Uterus (tissue), 4 donors: ENCODE measurements around the gene AKT3. TPM values are rescaled to one million over a fixed set of nuclear protein-coding genes. Genes with fewer than 3 reads are reported as not detected.

Source experiments
- DNase-seq, 2 donors: peaks; one replicate each; pipeline ENCODE4 v3.0.0-alpha.2; 2019 to 2020
- H3K27ac ChIP-seq, 2 donors: fragments of 200-600 bp; sonication (generic); 1 replicate in 1 of 2; 2 replicates in 1 of 2; pipeline ENCODE4 v1.5.1; 2016 to 2018
- H3K27me3 ChIP-seq, 2 donors: fragments of 200-600 bp; sonication (generic); one replicate each; pipeline ENCODE4 v1.5.1; 2018 to 2019; ENCODE audit warnings: control low read depth in 1 of 2
- H3K36me3 ChIP-seq, 2 donors: fragments of 200-600 bp; sonication (generic); one replicate each; pipeline ENCODE4 v1.5.1; 2019; ENCODE audit warnings: control low read depth in 1 of 2
- H3K4me1 ChIP-seq, 2 donors: fragments of 200-600 bp; sonication (generic); one replicate each; pipeline ENCODE4 v1.5.1; 2018 to 2019; ENCODE audit warnings: control low read depth in 1 of 2
- H3K4me3 ChIP-seq, 2 donors: fragments of 200-600 bp; sonication (generic); 1 replicate in 1 of 2; 2 replicates in 1 of 2; pipeline ENCODE4 v1.5.1; 2018 to 2019; ENCODE audit warnings: mild to moderate bottlenecking in 1 of 2
- H3K9me3 ChIP-seq, 2 donors: fragments of 200-600 bp; sonication (generic); one replicate each; pipeline ENCODE4 v1.5.1; 2019; ENCODE audit warnings: control low read depth in 1 of 2
- POLR2A ChIP-seq, 2 donors: fragments of 450-650 bp; IDR thresholded peaks; one replicate each; pipeline ENCODE4 v1.6.1; 2016; ENCODE audit warnings: antibody characterized with exemption in 2 of 2, mild to moderate bottlenecking in 1 of 2, moderate library complexity in 1 of 2
- intact Hi-C: fragments of 100-400 bp; cut with DNase I; formaldehyde crosslinking; loops from one replicate; pipeline ENCODE4 v1.15.1; 2023; ENCODE audit warnings: low total_unique reads
- total RNA-seq, 4 donors: library from RNA; depleted of rRNA in 3 of 4; stranded (reverse); fragments of >200 nt in 3 of 4; gene quantifications; one replicate each; pipeline versions ENCODE4 v1.1.0 to v1.2.4, GENCODE V29; 2014 to 2023
- TF ChIP-seq, protein P1 (sequence below), 4 experiments: fragments of 200-600 bp in 2 of 4; fragments of 450-650 bp in 2 of 4; sonication (generic) in 2 of 4; IDR thresholded peaks; one replicate each; pipeline ENCODE4 v1.5.1; 2016 to 2019; ENCODE audit warnings: antibody characterized with exemption in 4 of 4, mild to moderate bottlenecking in 2 of 4, moderate library complexity in 1 of 4
- donor health status: DM: yes; HTN: yes; CAD: no.

Gene AKT3
- total RNA-seq, 4 donors from 2014 or later: 39.2 to 227 (median 97.6) TPM

DNA sequence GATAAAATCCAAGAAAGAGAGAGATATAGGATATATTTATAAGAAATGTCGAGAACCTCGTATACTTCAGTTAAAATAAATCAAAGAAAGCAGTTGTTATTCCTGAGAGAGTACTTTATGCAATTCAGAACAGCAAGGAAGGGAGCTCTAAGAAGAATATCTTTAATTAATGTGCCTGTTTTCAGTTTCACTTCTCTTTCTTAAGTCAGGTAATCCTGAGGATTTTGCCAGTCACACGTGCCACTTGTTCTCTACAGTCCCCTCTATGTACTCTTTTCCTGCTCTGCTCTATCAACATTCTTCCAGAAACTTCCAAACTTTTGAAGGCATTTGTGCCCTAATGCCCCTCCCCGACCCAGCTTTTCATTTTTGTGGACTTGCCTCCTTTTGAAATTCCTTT lies 211.9 kb downstream of the AKT3 start:
- Histone ChIP-seq H3K9me3 (peaks cover 0 to 2% of the 10 kb centered on the region in 2 donors), H3K4me3 (no peak overlapping the region), H3K36me3 (no peaks in the 10 kb centered on the region), H3K27me3 (no peaks in the 10 kb centered on the region), H3K27ac (no peak overlapping the region), H3K4me1 (no peaks in the 10 kb centered on the region)
- intact Hi-C loops: no loop called here
- TF ChIP-seq, protein P1, sequence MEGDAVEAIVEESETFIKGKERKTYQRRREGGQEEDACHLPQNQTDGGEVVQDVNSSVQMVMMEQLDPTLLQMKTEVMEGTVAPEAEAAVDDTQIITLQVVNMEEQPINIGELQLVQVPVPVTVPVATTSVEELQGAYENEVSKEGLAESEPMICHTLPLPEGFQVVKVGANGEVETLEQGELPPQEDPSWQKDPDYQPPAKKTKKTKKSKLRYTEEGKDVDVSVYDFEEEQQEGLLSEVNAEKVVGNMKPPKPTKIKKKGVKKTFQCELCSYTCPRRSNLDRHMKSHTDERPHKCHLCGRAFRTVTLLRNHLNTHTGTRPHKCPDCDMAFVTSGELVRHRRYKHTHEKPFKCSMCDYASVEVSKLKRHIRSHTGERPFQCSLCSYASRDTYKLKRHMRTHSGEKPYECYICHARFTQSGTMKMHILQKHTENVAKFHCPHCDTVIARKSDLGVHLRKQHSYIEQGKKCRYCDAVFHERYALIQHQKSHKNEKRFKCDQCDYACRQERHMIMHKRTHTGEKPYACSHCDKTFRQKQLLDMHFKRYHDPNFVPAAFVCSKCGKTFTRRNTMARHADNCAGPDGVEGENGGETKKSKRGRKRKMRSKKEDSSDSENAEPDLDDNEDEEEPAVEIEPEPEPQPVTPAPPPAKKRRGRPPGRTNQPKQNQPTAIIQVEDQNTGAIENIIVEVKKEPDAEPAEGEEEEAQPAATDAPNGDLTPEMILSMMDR (IDR thresholded peaks at IDR 0.05): no peak
- TF ChIP-seq POLR2A (IDR thresholded peaks at IDR 0.05): no peak
- DNase-seq: no peak

DNA sequence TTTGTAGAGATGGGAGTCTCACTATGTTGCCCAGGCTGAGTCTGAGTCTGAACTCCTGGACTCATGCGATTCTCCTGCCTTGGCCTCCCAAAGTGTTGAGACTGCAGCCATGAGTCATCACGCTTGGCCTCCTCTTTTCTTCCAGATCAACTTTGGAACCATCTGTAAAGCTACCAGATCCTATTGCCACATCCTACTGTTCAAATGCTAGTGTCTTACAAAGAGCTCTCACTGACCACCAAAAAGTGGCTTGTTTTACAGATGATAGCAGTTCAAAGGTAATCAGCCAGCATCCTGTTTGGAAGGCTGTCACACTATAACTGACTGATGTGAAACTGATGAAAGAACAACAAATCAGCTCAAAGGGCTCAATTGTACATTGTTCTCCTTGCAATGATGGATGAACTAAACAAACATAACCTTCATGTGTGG lies 221.6 kb downstream of the AKT3 start:
- Histone ChIP-seq H3K4me1 (no peaks in the 10 kb centered on the region), H3K27ac (no peak overlapping the region), H3K27me3 (no peaks in the 10 kb centered on the region), H3K36me3 (no peaks in the 10 kb centered on the region), H3K9me3 (no peaks in the 10 kb centered on the region), H3K4me3 (no peak overlapping the region)
- TF ChIP-seq, protein P1 (IDR thresholded peaks at IDR 0.05): no peak
- no peak for TF ChIP-seq POLR2A (IDR thresholded peaks at IDR 0.05)
- no peak for DNase-seq
- intact Hi-C loops: no loop called here

DNA sequence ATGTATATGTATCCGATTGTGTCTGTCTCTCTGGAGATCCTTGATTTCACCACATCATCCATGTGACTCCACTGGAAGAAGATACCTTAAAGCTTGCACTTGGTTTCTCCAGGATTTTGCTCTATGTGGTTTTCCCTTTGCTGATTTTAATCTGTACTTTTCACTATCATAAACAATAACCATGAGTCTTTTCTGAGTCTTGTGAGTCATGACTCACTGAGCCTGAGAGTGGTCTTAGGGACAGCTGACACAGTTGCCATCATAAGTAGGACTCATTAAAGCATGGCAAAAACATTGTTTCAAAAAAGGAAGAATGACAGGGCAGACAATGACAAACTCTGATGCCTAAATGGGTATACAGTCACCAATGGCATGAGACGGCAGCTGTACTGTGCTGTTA lies 226.2 kb downstream of the AKT3 start:
- no peaks in the 10 kb centered on the region for H3K36me3 ChIP-seq
- no peak for TF ChIP-seq POLR2A (IDR thresholded peaks at IDR 0.05)
- TF ChIP-seq, protein P1 (IDR thresholded peaks at IDR 0.05): no peak
- H3K4me3 ChIP-seq: no peak overlapping the region
- H3K27ac ChIP-seq: no peak overlapping the region
- no peak for DNase-seq
- no peaks in the 10 kb centered on the region for H3K4me1 ChIP-seq
- H3K9me3 ChIP-seq: no peaks in the 10 kb centered on the region
- no peaks in the 10 kb centered on the region for H3K27me3 ChIP-seq
- intact Hi-C loops: no loop called here

DNA sequence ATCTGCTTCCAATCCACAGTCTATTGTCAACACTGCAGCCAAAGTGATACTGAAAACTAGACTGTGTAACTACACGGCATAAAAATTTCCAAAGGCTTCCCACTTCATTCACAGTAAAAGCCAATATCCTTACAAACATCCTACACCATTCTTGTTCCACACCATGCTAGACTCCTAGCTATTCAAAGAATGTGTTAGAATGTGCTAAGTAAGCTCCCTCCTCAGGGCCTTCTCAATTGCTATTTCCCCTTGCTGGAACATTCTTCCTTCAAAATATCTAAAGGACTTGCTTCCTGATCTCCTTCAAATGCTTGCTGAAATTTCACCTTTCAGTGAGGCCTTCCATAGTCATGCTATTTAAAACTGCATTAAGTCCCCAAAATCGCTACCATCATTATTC lies 228.1 kb downstream of the AKT3 start:
- TF ChIP-seq, protein P1 (IDR thresholded peaks at IDR 0.05): no peak
- no peak for TF ChIP-seq POLR2A (IDR thresholded peaks at IDR 0.05)

DNA sequence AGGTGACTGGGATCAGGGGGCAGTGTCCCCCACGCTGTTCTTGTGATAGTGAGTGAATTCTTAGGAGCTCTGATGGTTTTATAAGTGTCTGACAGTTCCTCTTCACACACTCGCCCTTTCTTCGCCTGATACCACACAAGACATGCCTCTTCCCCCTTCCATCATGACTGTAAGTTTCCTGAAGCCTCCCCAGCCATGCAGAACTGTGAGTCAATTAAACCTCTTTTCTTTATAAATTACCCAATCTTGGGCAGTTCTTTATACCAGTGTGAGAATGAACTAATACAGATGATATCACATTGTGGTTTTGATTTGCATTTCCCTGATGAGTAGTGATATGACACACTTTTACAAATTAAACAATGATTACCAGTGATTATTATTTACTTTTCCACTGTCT lies 229.9 kb downstream of the AKT3 start:
- Histone ChIP-seq H3K27ac (no peak overlapping the region), H3K36me3 (no peaks in the 10 kb centered on the region), H3K4me3 (no peak overlapping the region), H3K9me3 (no peaks in the 10 kb centered on the region), H3K27me3 (no peaks in the 10 kb centered on the region), H3K4me1 (no peaks in the 10 kb centered on the region)
- no peak for DNase-seq
- intact Hi-C loops: no loop called here
- TF ChIP-seq POLR2A (IDR thresholded peaks at IDR 0.05): no peak
- TF ChIP-seq, protein P1 (IDR thresholded peaks at IDR 0.05): no peak

More for the DNA sequence above, 228.1 kb downstream of the AKT3 start:
- Histone ChIP-seq H3K27ac (no peak overlapping the region), H3K4me1 (no peaks in the 10 kb centered on the region), H3K9me3 (no peaks in the 10 kb centered on the region), H3K4me3 (no peak overlapping the region), H3K27me3 (no peaks in the 10 kb centered on the region), H3K36me3 (no peaks in the 10 kb centered on the region)
- DNase-seq: no peak
- intact Hi-C loops: no loop called here
